ENCODE measurements around the gene F2R.

Gene F2R

DNA sequence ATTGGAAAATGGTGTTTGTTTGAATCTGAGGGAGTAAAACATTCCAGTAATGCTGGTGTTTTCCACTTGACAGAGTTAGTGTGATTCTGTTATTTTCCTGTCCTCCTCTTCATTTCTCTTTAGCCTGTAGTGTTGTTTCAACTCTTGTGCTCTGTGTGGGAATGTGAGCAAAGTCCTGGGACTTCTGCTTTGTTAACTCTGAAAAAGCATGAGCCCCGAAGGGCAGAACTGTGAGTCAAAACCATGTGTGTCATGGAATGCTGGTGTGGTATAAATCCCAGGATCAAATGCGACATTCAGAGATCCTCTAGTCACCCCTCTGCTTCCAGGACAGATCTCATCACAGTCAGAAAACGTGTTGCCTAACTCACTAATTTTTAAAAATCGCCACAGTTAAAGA is 8.9 kb downstream of the F2R start:
- TF ChIP-seq, protein P1, sequence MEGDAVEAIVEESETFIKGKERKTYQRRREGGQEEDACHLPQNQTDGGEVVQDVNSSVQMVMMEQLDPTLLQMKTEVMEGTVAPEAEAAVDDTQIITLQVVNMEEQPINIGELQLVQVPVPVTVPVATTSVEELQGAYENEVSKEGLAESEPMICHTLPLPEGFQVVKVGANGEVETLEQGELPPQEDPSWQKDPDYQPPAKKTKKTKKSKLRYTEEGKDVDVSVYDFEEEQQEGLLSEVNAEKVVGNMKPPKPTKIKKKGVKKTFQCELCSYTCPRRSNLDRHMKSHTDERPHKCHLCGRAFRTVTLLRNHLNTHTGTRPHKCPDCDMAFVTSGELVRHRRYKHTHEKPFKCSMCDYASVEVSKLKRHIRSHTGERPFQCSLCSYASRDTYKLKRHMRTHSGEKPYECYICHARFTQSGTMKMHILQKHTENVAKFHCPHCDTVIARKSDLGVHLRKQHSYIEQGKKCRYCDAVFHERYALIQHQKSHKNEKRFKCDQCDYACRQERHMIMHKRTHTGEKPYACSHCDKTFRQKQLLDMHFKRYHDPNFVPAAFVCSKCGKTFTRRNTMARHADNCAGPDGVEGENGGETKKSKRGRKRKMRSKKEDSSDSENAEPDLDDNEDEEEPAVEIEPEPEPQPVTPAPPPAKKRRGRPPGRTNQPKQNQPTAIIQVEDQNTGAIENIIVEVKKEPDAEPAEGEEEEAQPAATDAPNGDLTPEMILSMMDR (IDR thresholded peaks at IDR 0.05) = no peak

DNA sequence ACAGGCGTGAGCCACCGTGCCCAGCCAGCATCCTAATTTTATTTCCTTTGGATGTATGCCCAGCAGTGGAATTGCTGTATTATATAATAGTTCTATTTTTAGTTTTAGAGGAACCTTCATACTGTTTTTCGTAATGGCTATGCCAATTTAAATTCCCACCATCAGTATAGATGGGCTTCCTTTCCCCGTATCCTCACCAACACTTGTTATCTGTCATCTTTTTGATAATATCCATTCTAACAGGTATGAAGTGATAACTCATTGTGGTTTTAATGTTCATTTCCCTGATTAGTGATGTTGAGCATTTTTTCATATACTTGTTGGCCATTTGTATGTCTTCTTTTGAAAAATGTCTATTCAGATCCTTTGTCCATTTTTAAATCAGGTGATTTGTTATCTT is 13.0 kb downstream of the F2R start:
- TF ChIP-seq, protein P1 (IDR thresholded peaks at IDR 0.05) = no peak

DNA sequence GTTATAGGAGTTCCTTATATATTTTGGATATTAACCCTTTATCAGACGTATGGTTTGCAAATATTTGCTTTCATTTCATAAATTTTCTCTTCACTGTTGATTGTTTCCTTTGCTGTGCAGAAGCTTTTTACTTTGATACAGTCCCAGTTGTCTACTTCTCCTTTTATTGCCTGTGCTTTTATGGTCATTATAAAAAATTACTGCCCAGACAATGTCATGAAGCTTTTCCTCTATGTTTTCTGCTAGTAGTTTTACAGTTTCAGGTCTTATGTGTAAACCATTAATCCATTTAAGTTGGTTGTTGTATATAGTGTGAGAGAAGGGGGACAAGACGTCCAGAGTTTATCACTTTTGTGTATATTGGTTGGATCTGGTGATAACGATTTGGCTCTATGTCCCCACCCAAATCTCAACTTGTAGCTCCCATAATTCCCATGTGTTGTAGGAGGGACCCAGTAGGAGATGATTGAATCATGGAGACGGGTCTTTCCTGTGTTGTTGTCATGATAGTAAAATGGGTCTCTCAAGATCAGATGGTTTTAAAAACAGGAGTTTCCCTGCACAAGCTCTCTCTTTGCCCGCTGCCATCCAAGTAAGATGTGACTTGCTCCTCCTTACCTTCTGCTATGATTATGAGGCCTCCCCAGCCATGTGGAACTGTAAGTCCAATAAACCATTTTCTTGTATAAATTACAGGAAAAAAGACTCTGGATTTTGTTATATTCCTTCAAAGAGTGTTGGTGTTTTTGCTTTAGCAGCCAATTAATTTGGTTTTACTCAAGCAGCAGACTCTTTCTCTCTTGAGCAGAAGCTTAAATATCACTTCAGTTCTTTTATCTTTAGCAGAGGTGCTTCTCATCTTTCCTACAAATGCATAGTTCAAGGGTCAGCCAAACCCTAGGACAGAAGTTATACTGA is 13.7 kb downstream of the F2R start:
- TF ChIP-seq, protein P1 (IDR thresholded peaks at IDR 0.05) = no peak

DNA sequence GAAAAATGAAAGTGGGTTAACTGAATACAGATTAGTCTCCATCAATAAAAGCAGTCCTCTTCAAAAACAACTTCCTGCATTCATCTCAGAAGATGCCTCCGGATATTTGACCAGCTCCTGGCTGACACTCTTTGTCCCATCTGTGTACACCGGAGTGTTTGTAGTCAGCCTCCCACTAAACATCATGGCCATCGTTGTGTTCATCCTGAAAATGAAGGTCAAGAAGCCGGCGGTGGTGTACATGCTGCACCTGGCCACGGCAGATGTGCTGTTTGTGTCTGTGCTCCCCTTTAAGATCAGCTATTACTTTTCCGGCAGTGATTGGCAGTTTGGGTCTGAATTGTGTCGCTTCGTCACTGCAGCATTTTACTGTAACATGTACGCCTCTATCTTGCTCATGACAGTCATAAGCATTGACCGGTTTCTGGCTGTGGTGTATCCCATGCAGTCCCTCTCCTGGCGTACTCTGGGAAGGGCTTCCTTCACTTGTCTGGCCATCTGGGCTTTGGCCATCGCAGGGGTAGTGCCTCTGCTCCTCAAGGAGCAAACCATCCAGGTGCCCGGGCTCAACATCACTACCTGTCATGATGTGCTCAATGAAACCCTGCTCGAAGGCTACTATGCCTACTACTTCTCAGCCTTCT is 16.6 kb downstream of the F2R start:
- TF ChIP-seq, protein P1 (IDR thresholded peaks at IDR 0.05) = no peak

DNA sequence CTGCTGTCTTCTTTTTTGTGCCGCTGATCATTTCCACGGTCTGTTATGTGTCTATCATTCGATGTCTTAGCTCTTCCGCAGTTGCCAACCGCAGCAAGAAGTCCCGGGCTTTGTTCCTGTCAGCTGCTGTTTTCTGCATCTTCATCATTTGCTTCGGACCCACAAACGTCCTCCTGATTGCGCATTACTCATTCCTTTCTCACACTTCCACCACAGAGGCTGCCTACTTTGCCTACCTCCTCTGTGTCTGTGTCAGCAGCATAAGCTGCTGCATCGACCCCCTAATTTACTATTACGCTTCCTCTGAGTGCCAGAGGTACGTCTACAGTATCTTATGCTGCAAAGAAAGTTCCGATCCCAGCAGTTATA is 17.1 kb downstream of the F2R start:
- TF ChIP-seq, protein P1 (IDR thresholded peaks at IDR 0.05) = no peak

DNA sequence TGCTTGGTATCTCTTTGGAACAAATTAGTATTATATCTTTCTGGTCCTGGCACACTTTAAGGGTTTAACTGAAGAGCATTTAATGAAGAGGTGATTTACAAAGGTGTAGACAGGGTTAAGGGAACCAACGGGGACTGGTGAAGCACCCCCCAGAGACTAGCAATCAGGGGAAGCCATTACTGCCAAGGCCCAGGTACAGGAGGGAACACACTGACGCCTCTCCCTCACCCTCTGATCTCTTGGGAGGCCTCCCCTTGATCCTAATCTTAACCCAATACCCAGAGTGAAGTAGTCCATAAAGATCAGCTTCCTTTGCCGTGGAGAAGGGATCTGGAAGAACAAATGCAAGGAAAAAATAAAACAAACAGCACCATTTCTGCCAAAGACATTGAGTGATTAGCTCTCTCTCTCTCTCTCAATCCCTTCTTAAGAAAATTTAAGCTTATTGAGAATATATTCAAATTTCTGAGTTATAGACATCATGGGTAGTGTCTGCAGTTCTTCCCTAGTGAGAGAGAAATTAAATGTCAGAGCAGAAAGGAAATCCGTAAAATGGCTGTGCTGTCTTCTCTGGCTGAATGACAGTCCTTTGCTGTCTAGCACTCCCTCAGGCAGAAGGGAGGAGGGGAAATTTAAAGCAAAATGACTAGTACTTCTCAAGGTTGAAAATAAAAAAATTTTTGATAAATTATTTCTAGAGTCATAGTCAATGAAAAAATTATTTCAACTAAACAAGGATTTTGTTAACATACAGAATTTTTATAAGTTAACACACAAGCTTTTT is 20.0 kb downstream of the F2R start:
- TF ChIP-seq, protein P1 (IDR thresholded peaks at IDR 0.05) = no peak
